ENCODE data around the gene PHYHIPL.

The PHYHIPL gene

GRCh38 chr10:59133841-59134593, 42.4 kb upstream of the PHYHIPL start:
- TF ChIP-seq CTCF (IDR thresholded peaks at IDR 0.05; ENCODE audit: low read depth, low read length), result no peak
- no peaks in the 10 kb centered on the region for H3K9me3 ChIP-seq (ENCODE audit: severe bottlenecking)
- no peak overlapping the region for H3K4me3 ChIP-seq (ENCODE audit: low read depth, low read length)
- DNase-seq, result no peak
- no peaks in the 10 kb centered on the region for H3K27me3 ChIP-seq (ENCODE audit: insufficient read depth, low read depth, severe bottlenecking)
- no peaks in the 10 kb centered on the region for H3K36me3 ChIP-seq
- H3K27ac ChIP-seq, result no peak overlapping the region

- no peak for TF ChIP-seq CTCF (IDR thresholded peaks at IDR 0.05; ENCODE audit: low read depth, low read length)
- Histone ChIP-seq H3K27ac (no peak overlapping the region), H3K36me3 (no peaks in the 10 kb centered on the region), H3K27me3 (ENCODE audit: insufficient read depth, low read depth, severe bottlenecking) (no peaks in the 10 kb centered on the region), H3K4me3 (ENCODE audit: low read depth, low read length) (no peak overlapping the region), H3K9me3 (ENCODE audit: severe bottlenecking) (no peaks in the 10 kb centered on the region)
- no peak for DNase-seq
Observed at GRCh38 chr10:59134785-59135184, 41.7 kb upstream of the PHYHIPL start.

- no peak overlapping the region for H3K4me3 ChIP-seq (ENCODE audit: low read depth, low read length)
- H3K27ac ChIP-seq, result no peak overlapping the region
- peak; percentile 10 for DNase-seq
- TF ChIP-seq CTCF (IDR thresholded peaks at IDR 0.05; ENCODE audit: low read depth, low read length), result no peak
- H3K9me3 ChIP-seq (ENCODE audit: severe bottlenecking), result no peaks in the 10 kb centered on the region
- H3K27me3 ChIP-seq (ENCODE audit: insufficient read depth, low read depth, severe bottlenecking), result no peaks in the 10 kb centered on the region
- no peaks in the 10 kb centered on the region for H3K36me3 ChIP-seq
Observed at GRCh38 chr10:59135275-59135674, 41.2 kb upstream of the PHYHIPL start.

GRCh38 chr10:59138052-59138451, 38.4 kb upstream of the PHYHIPL start:
- H3K36me3 ChIP-seq, result no peaks in the 10 kb centered on the region
- no peaks in the 10 kb centered on the region for H3K9me3 ChIP-seq (ENCODE audit: severe bottlenecking)
- H3K27ac ChIP-seq, result no peak overlapping the region
- H3K4me3 ChIP-seq (ENCODE audit: low read depth, low read length), result no peak overlapping the region
- no peak for DNase-seq
- no peak for TF ChIP-seq CTCF (IDR thresholded peaks at IDR 0.05; ENCODE audit: low read depth, low read length)
- no peaks in the 10 kb centered on the region for H3K27me3 ChIP-seq (ENCODE audit: insufficient read depth, low read depth, severe bottlenecking)

GRCh38 chr10:59143544-59143943, 32.9 kb upstream of the PHYHIPL start:
- no peaks in the 10 kb centered on the region for H3K27me3 ChIP-seq (ENCODE audit: insufficient read depth, low read depth, severe bottlenecking)
- TF ChIP-seq CTCF (IDR thresholded peaks at IDR 0.05; ENCODE audit: low read depth, low read length), result no peak
- H3K36me3 ChIP-seq, result no peaks in the 10 kb centered on the region
- H3K27ac ChIP-seq, result no peak overlapping the region
- DNase-seq, result no peak
- H3K4me3 ChIP-seq (ENCODE audit: low read depth, low read length), result no peak overlapping the region
- no peaks in the 10 kb centered on the region for H3K9me3 ChIP-seq (ENCODE audit: severe bottlenecking)

GRCh38 chr10:59148701-59149100, 27.7 kb upstream of the PHYHIPL start:
- no peak for DNase-seq
- H3K9me3 ChIP-seq (ENCODE audit: severe bottlenecking), result no peaks in the 10 kb centered on the region
- no peak overlapping the region for H3K4me3 ChIP-seq (ENCODE audit: low read depth, low read length)
- no peak for TF ChIP-seq CTCF (IDR thresholded peaks at IDR 0.05; ENCODE audit: low read depth, low read length)
- H3K36me3 ChIP-seq, result no peaks in the 10 kb centered on the region
- no peaks in the 10 kb centered on the region for H3K27me3 ChIP-seq (ENCODE audit: insufficient read depth, low read depth, severe bottlenecking)
- H3K27ac ChIP-seq, result no peak overlapping the region

Data from WERI-Rb-1 (cell line).